ENCODE results near the gene GRID1.
"Not testable (repeated sequence)": the region's sequence is repeated elsewhere in the genome, so short reads cannot be mapped to it uniquely, and the experiment has no call there.

GRID1 gene

GRCh38 chr10:86037096-86037495 is 329.5 kb downstream of the GRID1 start:
- H4K20me1 ChIP-seq, result no peaks in the 10 kb centered on the region
- H3K27me3 ChIP-seq, result no peaks in the 10 kb centered on the region
- H3K4me2 ChIP-seq, result no peak overlapping the region
- no peak overlapping the region for H3K4me3 ChIP-seq
- peaks cover 13% of the 10 kb centered on the region for H3K4me1 ChIP-seq
- H3K36me3 ChIP-seq, result no peaks in the 10 kb centered on the region
- no peak overlapping the region for H3K9ac ChIP-seq
- peaks cover 1% of the 10 kb centered on the region; the same call in 1 of the 2 replicates for H3K9me3 ChIP-seq
- H3K27ac ChIP-seq, result no peak overlapping the region
- TF ChIP-seq Cebpa-rat (IDR thresholded peaks at IDR 0.05), result no peak

- Histone ChIP-seq H3K27me3 (no peaks in the 10 kb centered on the region), H4K20me1 (no peaks in the 10 kb centered on the region)
Observed at GRCh38 chr10:86036544-86036831, 330.1 kb downstream of the GRID1 start.

GRCh38 chr10:86035791-86036543 is 330.6 kb downstream of the GRID1 start:
- no peaks in the 10 kb centered on the region for H3K36me3 ChIP-seq
- H3K9me3 ChIP-seq, result peaks cover 13% of the 10 kb centered on the region
- no peak overlapping the region for H3K27ac ChIP-seq
- H4K20me1 ChIP-seq, result no peaks in the 10 kb centered on the region
- H3K4me2 ChIP-seq, result no peak overlapping the region
- H3K27me3 ChIP-seq, result no peaks in the 10 kb centered on the region
- no peak overlapping the region for H3K9ac ChIP-seq
- H3K4me3 ChIP-seq, result no peak overlapping the region
- no peak for TF ChIP-seq Cebpa-rat (IDR thresholded peaks at IDR 0.05)
- peaks cover 2% of the 10 kb centered on the region for H3K4me1 ChIP-seq

More at GRCh38 chr10:86036544-86036831, 330.1 kb downstream of the GRID1 start:
- H3K4me1 ChIP-seq, result peaks cover 7% of the 10 kb centered on the region
- peaks cover 7% of the 10 kb centered on the region for H3K9me3 ChIP-seq
- H3K27ac ChIP-seq, result no peak overlapping the region
- no peak for TF ChIP-seq Cebpa-rat (IDR thresholded peaks at IDR 0.05)
- no peaks in the 10 kb centered on the region for H3K36me3 ChIP-seq
- H3K4me3 ChIP-seq, result no peak overlapping the region
- H3K4me2 ChIP-seq, result no peak overlapping the region
- H3K9ac ChIP-seq, result no peak overlapping the region

GRCh38 chr10:86034710-86035109 is 331.9 kb downstream of the GRID1 start:
- Histone ChIP-seq H3K4me3 (no peak overlapping the region), H4K20me1 (no peaks in the 10 kb centered on the region), H3K4me1 (no peaks in the 10 kb centered on the region), H3K9ac (no peak overlapping the region), H3K9me3 (peaks cover 25% of the 10 kb centered on the region), H3K36me3 (no peaks in the 10 kb centered on the region), H3K4me2 (no peak overlapping the region), H3K27me3 (no peaks in the 10 kb centered on the region), H3K27ac (no peak overlapping the region)
- no peak for TF ChIP-seq Cebpa-rat (IDR thresholded peaks at IDR 0.05)

GRCh38 chr10:86033581-86033980 is 333.0 kb downstream of the GRID1 start:
- Histone ChIP-seq H3K4me2 (no peak overlapping the region), H3K4me3 (no peak overlapping the region), H3K4me1 (no peaks in the 10 kb centered on the region), H4K20me1 (no peaks in the 10 kb centered on the region), H3K9ac (no peak overlapping the region), H3K27me3 (no peaks in the 10 kb centered on the region), H3K9me3 (peaks cover 34% of the 10 kb centered on the region), H3K36me3 (no peaks in the 10 kb centered on the region), H3K27ac (no peak overlapping the region)
- TF ChIP-seq Cebpa-rat (IDR thresholded peaks at IDR 0.05), result no peak

- H3K4me1 ChIP-seq, H4K20me1 ChIP-seq, H3K27me3 ChIP-seq, H3K4me3 ChIP-seq, H3K9ac ChIP-seq, H3K4me2 ChIP-seq, H3K27ac ChIP-seq, H3K36me3 ChIP-seq: not testable (repeated sequence)
- H3K9me3 ChIP-seq, result peaks cover 37% of the 10 kb centered on the region
Observed at GRCh38 chr10:86032087-86032486, 334.5 kb downstream of the GRID1 start.

- no peak for TF ChIP-seq Cebpa-rat (IDR thresholded peaks at IDR 0.05)
- no peaks in the 10 kb centered on the region for H4K20me1 ChIP-seq
- H3K36me3 ChIP-seq, result no peaks in the 10 kb centered on the region
- peaks cover 2% of the 10 kb centered on the region for H3K4me1 ChIP-seq
- H3K4me3 ChIP-seq, result no peak overlapping the region
- H3K27ac ChIP-seq, result no peak overlapping the region
- no peaks in the 10 kb centered on the region for H3K27me3 ChIP-seq
- H3K9me3 ChIP-seq, result peaks cover 37% of the 10 kb centered on the region
- no peak overlapping the region for H3K4me2 ChIP-seq
- H3K9ac ChIP-seq, result no peak overlapping the region
Observed at GRCh38 chr10:86030312-86030711, 336.3 kb downstream of the GRID1 start.

GRCh38 chr10:86027346-86027745 is 339.2 kb downstream of the GRID1 start:
- TF ChIP-seq Cebpa-rat (IDR thresholded peaks at IDR 0.05), result no peak

GRCh38 chr10:86025509-86025908 is 341.1 kb downstream of the GRID1 start:
- no peaks in the 10 kb centered on the region for H3K27me3 ChIP-seq
- peaks cover 20% of the 10 kb centered on the region for H3K9me3 ChIP-seq
- H3K4me2 ChIP-seq, result 0 out of 2 replicates have a peak overlapping the region, but pooled peaks have one; percentile 63
- H3K4me1 ChIP-seq, result peaks cover 41% of the 10 kb centered on the region
- H3K27ac ChIP-seq, result no peak overlapping the region
- H3K9ac ChIP-seq, result no peak overlapping the region
- no peaks in the 10 kb centered on the region for H3K36me3 ChIP-seq
- H4K20me1 ChIP-seq, result no peaks in the 10 kb centered on the region
- no peak overlapping the region for H3K4me3 ChIP-seq
- TF ChIP-seq Cebpa-rat (IDR thresholded peaks at IDR 0.05), result no peak

More at GRCh38 chr10:86027346-86027745, 339.2 kb downstream of the GRID1 start:
- Histone ChIP-seq H3K9me3 (peaks cover 37% of the 10 kb centered on the region), H3K27ac (no peak overlapping the region), H3K4me2 (no peak overlapping the region), H3K4me3 (no peak overlapping the region), H3K36me3 (no peaks in the 10 kb centered on the region), H3K9ac (no peak overlapping the region), H3K27me3 (no peaks in the 10 kb centered on the region), H3K4me1 (peaks cover 27% of the 10 kb centered on the region), H4K20me1 (no peaks in the 10 kb centered on the region)

GRCh38 chr10:86024281-86025041 is 342.1 kb downstream of the GRID1 start:
- Histone ChIP-seq H3K36me3 (no peaks in the 10 kb centered on the region), H3K9ac (no peak overlapping the region), H3K27me3 (no peaks in the 10 kb centered on the region), H3K9me3 (peaks cover 9% of the 10 kb centered on the region), H4K20me1 (no peaks in the 10 kb centered on the region), H3K4me1 (peaks cover 51% of the 10 kb centered on the region), H3K27ac (no peak overlapping the region), H3K4me3 (no peak overlapping the region), H3K4me2 (peak overlapping the region; percentile 63)
- TF ChIP-seq Cebpa-rat (IDR thresholded peaks at IDR 0.05), result no peak

All from BLaER1 (cell line).